ENCODE data around the gene MAP2K4.
"Not testable (repeated sequence)": the region's sequence is repeated elsewhere in the genome, so short reads cannot be mapped to it uniquely, and the experiment has no call there.

The MAP2K4 gene

GRCh38 chr17:12020642-12021622 lies at the start of gene MAP2K4:
Gene MAP2K4 (plus strand): TSS chr17:12020877. CDS start chr17:12020887, 10 bp downstream.
- ATAC-seq = peak; percentile 94 to 95

- ATAC-seq = not testable (repeated sequence)
Observed at GRCh38 chr17:11972741-11973140, 47.9 kb upstream of the MAP2K4 start.

GRCh38 chr17:11979795-11980194 lies 40.9 kb upstream of the MAP2K4 start:
- no peak for ATAC-seq

- no peak for ATAC-seq
Observed at GRCh38 chr17:11980813-11981212, 39.9 kb upstream of the MAP2K4 start.

GRCh38 chr17:11981862-11982261 lies 38.8 kb upstream of the MAP2K4 start:
- ATAC-seq = no peak

GRCh38 chr17:11986179-11986941 lies 34.3 kb upstream of the MAP2K4 start:
- ATAC-seq = no peak

- ATAC-seq = no peak
Observed at GRCh38 chr17:11986942-11987329, 33.7 kb upstream of the MAP2K4 start.

GRCh38 chr17:11990363-11990983 lies 30.2 kb upstream of the MAP2K4 start:
- no peak for ATAC-seq

- no peak for ATAC-seq
Observed at GRCh38 chr17:11991461-11991860, 29.2 kb upstream of the MAP2K4 start.

GRCh38 chr17:11996722-11997146 lies 23.9 kb upstream of the MAP2K4 start:
- ATAC-seq = peak; percentile 8 to 18

GRCh38 chr17:11997147-11997971 lies 23.3 kb upstream of the MAP2K4 start, which contains the start of gene ZNF18:
Gene ZNF18 (minus strand): TSS chr17:11997475. CDS start chr17:11992829, 4,646 bp downstream.
- ATAC-seq = peak; percentile 97

- ATAC-seq = no peak
Observed at GRCh38 chr17:11997972-11998233, 22.8 kb upstream of the MAP2K4 start.

- no peak for ATAC-seq
Observed at GRCh38 chr17:11999696-12000095, 21.0 kb upstream of the MAP2K4 start.

- ATAC-seq = no peak
Observed at GRCh38 chr17:12007466-12007865, 13.2 kb upstream of the MAP2K4 start.

GRCh38 chr17:12021623-12022140 lies 1.0 kb downstream of the MAP2K4 start:
- ATAC-seq = no peak

GRCh38 chr17:12022310-12022709 lies 1.6 kb downstream of the MAP2K4 start:
- no peak for ATAC-seq

- ATAC-seq = peak in 1 of 2 donors; percentile 21
Observed at GRCh38 chr17:12024327-12024726, 3.6 kb downstream of the MAP2K4 start.

- no peak for ATAC-seq
Observed at GRCh38 chr17:12027658-12028057, 7.0 kb downstream of the MAP2K4 start.

- ATAC-seq = no peak
Observed at GRCh38 chr17:12028611-12029010, 7.9 kb downstream of the MAP2K4 start.

- ATAC-seq = no peak
Observed at GRCh38 chr17:12034538-12034937, 13.9 kb downstream of the MAP2K4 start.

GRCh38 chr17:12035673-12036072 lies 15.0 kb downstream of the MAP2K4 start:
- no peak for ATAC-seq

- ATAC-seq = no peak
Observed at GRCh38 chr17:12037970-12038369, 17.3 kb downstream of the MAP2K4 start.

All from activated CD4-positive, CD25-positive, alpha-beta regulatory T cell treated with anti-CD3 and anti-CD28 coated beads, Interleukin-2, amount 50 U/mL, for 24 hours (primary cell).